ENCODE data around the gene PHF20.

DNA sequence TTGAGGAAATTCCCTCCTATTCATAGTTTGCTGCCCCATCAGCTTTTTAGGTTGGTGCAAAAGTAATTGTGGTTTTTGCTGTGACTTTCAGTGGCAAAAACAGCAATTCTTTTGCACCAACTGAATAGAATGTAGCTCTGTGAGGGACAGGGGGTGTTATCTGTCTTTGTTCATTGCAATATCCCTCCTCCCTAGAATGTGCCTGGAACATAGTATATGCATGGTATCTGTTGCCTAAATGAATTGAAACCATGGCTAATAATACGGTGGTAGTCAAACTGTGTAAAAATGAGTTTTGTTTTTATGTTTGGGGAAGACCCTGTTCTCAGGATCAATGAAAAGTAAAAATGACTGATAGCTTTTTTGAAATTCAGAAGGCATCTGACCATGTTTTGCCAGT is 137.4 kb downstream of the PHF20 start:
- TF ChIP-seq ZNF274 (IDR thresholded peaks at IDR 0.05; ENCODE audit: low read depth, low read length) (no peak), SUZ12 (IDR thresholded peaks at IDR 0.05; ENCODE audit: extremely low read depth, insufficient read depth, insufficient read length) (no peak), YY1 (IDR thresholded peaks at IDR 0.05; ENCODE audit: insufficient read depth, insufficient read length) (no peak)
